ENCODE measurements around the gene CMTM7.
A peak's percentile ranks its signal among the peaks of the same experiment; 100 is the strongest.
"Not testable (repeated sequence)": the region's sequence is repeated elsewhere in the genome, so short reads cannot be mapped to it uniquely, and the experiment has no call there.

Gene CMTM7

DNA sequence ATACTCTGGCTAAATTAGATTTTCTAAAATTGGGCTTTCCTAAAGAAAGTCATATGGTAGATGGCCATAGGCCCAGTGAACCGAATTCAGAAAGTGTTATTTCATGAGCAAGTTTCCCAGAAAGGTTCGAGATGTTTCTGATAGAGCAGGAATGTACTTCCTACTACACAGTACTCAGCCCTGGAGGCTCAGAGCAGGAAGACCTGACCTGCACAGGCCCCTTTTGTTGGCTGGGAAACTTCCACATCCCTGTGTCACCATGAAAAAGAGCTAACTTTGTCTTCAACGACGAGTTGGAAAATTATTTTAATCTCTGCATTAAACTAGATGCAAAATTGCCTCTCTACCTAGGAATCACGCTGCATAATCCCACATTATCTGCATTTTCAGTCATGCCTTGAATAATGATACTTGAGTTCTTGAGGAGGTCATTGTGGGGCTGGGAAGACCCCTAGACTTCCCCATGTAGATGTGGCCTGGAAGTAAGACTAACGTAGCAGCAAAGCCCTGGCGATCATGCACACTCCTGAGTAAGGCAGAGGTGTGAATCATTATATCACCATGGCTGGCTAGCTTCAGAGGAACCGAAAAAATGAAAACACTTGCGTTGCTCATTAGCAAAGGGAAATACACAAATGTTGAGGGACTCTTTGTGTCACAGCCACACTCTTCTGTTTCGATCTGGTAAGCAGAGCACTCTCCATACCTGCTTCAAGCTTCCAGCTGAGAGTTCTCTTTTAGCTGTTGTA, 47.1 kb downstream of the CMTM7 start:
- DNase-seq = no peak

DNA sequence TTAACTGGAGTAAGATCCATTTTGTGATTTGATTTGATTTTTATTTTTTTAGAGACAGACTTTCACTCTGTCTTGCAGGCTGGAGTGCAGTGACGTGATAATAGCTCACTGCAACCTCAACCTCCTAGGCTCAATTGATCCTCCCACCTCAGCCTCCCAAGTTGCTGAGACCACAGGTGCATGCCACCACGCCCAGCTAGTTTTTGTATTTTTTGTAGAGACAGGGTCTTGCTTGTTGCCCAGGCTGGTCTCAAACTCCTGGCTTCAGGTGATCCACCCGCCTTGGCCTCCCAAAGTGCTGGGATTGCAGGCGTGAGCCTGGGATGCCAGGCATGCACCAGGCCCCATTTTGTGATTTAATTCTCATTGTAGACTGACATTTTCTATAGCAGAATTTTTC, 47.8 kb downstream of the CMTM7 start:
- not testable (repeated sequence) for DNase-seq

DNA sequence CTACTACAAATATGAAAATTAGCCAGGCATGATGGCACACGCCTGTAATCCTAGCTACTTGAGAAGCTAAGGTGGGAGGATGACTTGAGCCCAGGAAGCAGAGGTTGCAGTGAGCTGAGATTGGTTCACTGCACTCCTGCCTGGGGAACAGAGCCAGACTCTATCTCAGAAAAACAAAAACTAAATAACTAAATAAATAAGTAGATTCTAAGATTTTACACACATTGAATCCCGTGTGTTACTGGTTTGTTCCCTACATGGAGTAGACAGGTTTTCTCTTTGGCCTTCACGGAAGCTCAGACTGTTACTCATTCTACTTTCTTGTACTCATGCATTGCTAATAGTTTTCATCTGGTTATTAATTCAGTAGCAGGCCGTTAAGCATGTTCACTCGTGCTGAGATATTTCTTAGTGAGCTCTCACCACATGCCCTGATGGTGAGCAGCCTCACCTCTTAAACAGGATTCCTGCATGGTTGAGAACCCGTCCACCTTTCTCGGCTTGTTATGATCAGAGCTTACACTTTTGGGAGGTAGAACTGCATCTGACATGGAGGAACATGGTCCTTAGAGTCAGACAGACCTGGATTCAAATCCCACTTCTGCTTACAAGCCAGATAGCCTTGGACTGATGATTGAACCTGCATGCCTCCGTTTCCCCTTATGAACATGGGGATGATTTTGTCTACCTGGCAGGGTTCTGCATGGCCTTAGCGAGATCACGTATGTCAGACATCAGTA, 49.1 kb downstream of the CMTM7 start:
- no peak for DNase-seq

DNA sequence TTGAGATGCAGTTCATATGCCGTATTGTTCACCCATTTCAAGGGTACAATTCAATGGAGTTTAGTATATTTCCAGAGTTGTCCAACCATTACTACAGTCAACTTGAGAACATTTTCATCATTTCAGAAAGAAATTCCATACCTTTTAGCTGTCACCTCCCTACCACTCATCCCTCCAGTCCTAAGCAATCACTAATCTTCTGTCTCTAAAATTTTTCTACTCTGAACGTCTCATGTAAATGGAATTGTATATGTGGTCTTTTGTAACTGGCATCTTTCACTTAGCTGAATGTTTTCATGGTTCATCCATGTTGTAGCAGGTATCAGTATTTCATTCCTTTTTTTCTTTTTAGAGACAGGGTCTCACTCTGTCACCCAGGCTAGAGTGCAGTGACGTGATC, 51.1 kb downstream of the CMTM7 start:
- no peak for DNase-seq

DNA sequence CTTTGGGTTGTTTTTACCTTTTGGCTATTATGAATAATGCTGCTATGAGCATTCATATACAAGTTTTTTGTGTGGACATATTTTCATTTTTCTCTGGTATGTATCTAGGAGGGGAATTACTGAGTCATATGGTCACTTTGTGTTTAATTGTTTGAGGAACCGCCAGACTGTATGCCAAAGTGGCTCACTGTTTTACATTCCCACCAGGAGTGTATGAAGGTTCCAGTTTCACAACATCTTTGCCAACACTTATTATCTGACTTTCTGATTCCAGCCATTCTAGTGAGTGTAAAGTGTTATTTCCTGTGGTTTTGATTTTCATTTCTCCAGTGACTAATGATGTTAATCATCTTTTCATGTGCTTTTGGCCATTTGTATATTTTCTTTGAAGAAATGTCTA, 51.8 kb downstream of the CMTM7 start:
- DNase-seq = no peak

DNA sequence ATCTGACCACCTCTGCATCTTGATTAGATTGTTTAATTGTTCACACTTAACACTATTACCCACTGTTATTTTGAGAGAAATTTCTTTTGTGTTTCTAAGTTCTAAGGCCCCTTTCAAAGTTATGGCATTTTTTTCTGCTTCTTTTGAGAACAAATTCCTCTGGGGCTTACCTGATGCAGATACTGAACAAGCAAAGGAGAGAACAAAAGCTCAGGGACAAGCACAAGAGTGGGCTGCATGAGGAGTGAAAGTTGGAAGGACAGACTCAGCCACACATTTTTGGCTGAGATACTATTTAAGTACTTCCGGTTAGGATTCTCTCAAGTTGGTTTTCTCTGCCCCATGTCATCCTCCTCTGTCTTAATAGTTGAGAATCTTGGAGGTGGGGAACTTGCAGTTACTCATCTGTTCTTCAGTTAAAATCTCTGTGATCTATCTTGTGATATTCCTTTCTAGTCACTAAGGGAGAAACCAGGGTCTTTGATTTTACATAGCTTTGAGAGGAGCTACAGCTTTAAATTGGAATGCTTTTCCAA, 56.3 kb downstream of the CMTM7 start:
- no peak for DNase-seq

DNA sequence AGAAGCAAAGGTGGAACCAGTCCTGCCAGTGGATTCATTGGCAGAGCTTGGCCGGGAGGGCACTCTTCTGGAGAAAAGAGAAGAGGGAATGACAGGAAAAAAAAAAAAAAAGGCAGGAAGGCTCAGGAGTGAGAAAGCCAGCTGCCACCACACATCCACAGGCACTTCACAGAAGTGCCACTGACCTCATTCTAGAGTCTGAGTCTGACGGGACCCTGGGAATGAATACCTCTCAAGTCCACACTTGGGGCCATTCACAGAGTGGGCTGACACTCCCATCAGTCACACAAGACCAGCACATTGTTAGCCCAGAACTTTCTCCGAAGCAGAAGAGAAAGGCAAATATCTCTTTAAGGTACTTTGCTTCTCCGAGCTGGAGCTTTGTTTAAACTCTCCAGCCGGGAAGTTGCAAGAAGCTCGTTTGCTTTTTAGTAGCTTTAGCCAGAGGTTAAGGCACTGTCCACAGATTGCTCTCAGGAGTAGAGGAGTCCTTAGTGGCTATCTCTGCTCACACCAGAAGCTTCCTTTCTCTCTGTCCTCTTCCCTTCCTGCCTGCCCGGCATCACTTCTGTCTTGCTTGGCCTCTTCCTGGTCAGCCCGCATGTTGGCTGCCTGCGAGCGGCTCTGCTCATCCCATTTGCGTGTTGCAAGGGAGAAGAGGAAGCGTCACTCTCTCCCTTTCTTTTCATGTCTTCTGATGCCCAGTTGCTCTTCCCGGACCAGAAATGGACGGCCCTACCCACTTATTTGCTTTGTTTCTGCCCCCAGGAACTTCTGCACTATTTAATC, 57.2 kb downstream of the CMTM7 start:
- no peak for DNase-seq

DNA sequence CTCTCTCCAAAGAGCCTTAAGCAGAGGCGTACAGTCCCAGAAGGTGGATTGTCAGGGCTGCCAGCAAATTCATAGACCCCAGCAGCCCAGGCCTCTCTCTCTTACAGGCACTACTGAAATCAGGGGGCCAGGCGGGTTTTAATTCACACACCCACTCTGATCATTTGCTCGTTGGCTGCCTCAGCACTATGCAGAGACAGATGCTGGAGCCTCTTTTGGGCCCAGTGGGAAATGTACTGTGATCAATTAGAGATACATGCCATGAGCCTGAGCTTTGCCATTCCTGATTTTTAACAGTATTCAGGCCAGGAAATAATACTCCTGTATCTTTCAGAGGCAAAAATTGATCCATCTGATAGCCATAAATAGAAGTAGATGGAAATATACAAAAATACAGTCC, 58.0 kb downstream of the CMTM7 start:
- DNase-seq = no peak

DNA sequence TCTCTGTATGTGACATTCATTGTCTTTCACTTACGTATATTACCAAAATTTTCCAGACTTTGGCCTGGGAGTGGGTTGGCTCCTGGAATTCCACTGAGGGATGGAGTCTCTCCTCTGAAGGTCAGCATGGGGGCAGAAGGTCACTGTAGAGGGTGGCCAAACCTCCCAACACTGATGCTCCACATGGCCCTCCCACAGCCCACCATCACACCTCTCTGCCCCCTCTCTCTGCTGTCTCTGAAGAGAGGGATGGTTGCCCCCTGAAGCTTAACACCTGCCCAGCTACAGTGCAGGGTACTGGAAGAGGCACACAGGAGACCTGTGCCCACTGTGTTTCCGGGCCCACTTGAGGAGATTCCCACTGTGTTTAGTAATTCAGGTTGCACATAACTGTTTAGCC, 58.8 kb downstream of the CMTM7 start:
- no peak for DNase-seq

DNA sequence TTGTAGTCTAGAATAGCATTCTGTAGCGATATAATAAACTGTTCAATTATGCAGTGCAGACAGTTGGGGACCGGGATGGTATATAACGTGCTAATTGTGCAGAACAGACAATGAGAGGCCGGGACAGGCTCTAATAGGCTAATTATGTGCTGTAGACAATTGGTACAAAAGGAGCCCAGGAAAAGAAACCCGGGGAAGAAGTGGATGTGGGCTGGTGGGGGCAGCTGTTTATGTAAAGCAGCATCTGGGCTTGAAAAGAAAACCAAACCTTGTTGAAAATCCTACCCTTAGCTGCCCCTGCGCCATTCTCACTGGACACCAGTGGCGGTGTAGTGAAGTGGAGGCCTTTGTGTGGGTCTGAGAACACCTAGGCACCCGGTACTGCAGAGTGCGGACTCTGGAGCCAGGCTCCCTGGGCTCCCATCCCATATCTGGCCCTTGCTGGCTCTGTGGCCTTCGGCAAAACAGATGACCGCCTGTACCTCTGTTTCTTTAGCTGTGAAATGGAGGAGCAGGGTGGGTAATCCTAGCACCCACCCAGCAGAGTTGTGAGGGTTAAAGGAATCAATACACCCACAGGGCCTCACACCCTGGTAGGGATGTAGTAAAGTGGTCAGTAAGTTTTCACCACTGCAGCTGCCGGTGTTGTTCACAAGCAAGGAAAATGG, 59.5 kb downstream of the CMTM7 start:
- DNase-seq = no peak

DNA sequence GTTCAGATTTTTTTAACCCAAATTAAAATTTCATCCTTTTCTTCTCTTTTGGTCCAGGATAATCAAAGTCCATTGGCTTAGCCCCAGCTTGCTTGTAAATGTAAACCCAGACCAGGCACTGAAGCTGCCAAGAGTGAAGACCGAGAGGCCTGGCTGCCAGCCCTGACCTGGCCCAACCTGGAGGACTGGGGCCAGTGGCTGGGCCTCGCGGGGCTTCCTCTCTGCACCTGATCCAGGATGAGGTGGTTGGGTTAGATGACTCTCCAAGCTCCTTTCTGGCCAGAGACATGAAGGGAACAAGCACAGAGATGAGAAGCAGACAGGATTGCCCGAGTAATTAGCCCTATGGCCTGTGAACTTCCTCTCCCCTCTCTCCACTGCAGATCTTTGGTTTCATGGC, 60.4 kb downstream of the CMTM7 start:
- no peak for DNase-seq

DNA sequence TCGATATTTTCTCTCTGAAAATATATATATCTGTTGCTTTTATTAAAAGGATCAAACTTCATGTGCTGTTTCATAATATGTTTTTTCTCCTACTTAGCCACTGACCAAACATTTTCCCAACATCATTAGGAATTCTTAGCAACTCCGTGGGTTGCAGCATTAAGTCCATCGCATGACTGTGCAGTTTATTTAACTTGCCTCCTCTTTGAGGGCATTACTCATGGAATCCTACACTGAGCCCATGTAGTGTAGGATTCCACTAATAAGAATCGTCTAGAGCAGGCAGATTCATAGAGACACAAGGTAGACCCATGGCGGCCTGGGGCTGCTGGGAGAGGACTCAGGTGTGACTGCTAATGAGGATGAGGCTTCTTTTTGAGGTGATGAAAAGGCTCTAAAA, 61.7 kb downstream of the CMTM7 start:
- DNase-seq = no peak

DNA sequence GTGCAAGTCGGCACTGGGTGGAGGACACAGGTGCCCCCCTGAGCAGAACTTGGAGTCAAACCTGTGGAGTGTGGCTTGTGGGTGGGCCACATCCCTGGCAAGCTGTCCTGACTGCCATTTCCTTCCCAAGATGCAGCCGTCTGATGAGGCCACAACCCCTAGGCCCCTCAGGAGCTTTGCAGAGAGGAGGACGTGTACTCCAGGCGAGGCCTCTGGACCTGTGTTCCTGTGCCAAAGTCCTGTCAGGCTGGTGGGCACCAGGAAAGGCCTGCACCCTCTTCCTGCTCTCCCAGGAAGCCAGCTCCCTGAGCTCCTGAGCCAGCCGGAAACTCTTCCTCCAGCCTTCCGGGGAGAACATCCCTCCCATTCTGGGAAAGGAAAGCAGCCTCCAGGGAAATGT, 62.5 kb downstream of the CMTM7 start:
- no peak for DNase-seq

DNA sequence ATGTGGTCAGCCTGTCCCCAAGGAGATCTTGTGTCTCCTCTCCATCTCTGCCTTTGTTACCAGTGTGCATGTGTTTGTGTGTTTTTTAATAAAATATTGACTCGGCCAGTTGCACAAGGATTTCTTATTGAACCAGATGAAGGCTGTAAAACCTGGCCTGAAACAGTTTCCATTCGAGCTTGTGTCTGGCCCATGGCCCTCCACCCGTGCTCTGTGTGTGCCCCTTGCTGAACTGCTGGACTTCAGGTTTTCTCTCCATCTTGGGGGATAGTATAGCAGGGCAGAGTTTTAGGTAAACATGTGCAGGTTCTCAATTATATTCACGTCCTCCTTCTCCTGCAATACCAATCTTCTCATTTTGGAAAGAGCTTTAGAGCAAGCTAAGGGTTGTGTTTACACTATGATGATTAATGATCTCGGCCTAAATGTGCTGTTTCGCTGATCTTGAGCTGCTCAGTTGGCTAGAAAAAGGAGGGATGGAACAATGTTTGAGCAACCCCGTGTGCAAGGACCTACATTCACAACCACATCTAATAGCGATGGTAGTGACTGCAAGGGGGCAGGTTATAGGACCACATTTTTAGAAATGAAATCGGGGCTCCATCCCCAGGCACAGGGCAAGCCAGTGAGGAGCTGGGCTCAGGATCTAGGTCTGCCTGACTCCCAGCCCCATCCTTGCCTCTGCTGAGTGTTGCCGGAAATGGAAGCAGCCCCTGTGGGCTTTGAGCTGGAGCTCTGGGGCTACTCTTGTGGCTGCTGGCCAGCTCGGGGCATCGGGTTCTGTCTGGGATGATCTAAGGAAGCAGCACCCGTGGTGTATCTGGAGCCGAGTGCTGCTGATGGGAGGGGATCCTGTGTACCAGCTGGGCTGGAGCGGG, 63.3 kb downstream of the CMTM7 start:
- DNase-seq = no peak

DNA sequence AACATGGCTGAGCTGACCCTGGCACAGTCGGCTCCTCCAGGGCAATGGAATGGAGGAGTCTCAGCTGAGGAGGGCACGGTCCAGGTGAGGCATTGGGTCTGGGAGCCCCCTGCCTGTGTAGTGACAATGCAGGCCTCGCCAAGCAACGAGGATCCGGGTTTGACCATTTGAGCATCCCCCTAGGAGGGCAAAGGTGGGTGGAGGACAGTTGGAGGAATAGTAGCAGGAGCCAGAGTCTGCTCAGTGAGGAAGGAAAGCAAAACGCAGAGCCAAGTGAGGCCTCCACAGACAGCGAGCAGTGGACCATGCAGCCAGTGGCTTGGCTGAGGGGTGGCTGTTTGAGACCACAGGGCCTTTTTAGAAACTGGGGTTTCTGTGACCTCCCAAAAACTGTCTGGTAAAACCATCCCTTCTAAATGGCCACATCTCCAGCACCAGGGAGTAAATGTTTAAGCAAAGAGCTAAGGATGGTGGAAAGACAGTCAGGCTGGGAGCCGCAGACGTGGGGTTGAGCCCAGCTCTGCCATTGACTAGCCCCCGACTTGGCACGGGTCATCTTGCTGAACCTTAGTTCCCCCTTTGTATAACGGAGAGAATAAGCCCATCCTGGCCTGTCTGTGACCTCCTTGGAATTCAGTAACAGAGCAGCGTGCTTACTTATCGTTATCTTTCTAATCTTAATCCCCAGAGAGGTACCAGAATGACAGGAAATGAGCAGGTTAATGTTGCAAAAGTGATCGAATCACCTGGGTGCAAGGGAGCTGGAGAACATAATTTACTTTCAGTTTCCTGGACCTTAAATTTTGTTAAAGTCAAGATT, 64.2 kb downstream of the CMTM7 start:
- DNase-seq = no peak

DNA sequence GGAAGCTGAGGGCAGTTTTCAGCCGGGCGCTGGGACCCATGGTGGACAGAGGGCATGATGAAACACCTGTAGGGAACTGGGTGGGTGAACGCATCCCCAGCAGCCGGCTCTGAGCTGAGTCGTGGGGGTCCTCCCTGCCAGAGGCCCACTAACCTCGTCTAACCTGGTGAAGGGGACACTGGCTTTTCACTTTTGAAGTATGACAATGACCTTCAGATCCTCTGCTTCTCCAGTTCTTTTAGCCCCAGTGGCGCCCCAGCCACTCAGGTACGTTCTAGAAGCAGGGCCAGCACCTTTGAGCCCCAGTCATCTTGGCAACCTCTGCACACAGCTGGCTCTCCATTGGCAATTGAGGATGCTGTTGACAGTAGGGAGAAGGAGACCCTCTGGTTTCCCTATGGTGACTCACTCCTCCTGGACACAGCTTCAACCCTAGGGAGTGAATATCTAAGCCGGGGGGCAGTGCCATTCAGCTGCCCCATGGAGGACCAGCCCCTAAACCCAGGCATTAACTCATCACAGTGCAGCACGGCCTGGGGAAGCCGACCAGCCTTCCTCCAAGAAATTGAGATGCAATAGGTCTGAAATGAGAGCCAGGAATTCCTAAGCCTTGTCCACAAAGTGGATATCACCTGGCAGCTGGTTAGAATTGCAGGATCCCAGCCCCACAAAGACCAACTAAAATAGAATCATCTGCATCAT, 64.9 kb downstream of the CMTM7 start:
- no peak for DNase-seq

DNA sequence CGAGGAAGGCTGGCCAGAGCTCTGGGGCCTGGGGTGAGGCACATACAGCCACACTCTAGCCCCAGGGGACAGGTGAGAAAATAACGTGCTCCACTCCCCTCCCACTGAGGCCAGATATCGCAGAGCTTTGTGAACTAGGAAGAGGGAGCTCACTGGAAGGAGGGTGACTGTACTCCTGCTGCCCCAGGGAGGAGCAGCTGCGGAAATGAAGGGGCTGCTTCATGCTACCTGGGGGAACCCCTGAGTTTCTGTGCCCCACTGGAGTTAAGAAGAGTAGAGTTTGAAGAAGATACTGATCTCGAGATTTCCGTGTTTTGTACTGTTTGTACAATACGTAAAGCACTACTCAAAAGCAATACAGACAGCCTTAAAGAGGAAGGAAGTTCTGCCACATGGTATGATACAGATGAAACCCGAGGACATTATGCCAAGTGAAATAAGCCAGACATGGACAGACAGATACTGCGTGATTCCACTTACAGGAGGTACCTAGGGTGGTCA, 66.4 kb downstream of the CMTM7 start:
- DNase-seq = peak; percentile 59

DNA sequence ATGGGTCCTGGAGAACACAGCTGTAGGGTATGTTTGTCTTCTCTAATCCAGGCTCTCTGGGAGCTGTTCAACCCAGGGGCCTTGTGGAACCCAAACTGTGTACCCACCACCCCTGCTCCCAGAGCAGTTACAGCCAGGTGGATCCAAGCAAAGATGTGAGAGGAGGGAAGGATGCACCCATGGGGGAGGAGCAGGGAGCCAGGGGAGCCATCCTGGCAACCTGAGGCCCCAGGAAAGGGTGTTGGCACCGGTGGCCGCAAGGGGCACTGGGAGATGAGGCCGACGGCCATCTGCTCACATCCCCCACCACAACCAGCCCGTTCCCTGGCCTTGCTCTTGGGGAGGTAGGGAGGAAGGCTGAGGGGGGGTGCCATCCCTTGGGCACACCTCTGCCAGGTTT, 67.8 kb downstream of the CMTM7 start:
- no peak for DNase-seq

DNA sequence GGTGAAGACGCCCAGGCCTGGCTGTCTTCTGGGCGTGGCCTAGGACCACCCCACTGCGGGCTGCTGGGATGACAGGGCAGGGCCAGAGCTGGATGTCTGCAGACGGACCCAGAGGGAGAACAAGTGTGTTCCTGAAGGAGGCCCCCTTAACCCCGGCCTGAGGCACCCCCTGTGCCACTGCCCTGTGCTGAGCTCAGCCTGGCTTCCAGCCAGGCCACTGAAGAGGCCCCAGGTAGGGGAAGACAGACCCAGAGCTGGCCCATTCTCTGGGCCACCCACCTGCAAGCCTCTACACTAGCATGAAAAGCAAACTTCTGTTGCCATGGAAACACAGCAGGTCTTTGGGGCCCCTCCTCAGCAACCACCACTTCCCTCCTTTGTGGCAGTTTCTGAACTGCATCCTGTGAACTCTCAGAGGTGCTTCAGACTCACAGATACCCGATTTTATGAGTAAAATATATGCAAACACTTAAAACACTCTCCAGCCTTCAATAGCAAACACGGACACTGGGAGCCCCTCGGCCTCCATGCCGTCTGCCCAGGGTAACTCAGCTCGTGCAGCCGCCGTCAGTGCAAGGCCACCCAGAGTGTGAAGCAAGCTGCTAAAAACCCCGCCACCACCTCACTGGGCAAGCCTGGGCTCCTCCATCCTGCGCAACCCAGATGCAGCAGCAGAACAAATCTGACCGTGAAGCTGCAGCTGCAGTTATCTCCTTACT, 68.5 kb downstream of the CMTM7 start:
- DNase-seq = peak; percentile 66
